GM21825 (cell line): ENCODE data around the gene CNNM2.
"Not testable (repeated sequence)": the region's sequence is repeated elsewhere in the genome, so short reads cannot be mapped to it uniquely, and the experiment has no call there.

Experiments used
- ATAC-seq: cut with Tn5 transposase; IDR thresholded peaks from one replicate; pipeline ENCODE4 v1.9.1; 2021; ENCODE audit warnings: mild to moderate bottlenecking, moderate library complexity; ENCODE audit not compliant: unreplicated experiment

The CNNM2 gene

DNA sequence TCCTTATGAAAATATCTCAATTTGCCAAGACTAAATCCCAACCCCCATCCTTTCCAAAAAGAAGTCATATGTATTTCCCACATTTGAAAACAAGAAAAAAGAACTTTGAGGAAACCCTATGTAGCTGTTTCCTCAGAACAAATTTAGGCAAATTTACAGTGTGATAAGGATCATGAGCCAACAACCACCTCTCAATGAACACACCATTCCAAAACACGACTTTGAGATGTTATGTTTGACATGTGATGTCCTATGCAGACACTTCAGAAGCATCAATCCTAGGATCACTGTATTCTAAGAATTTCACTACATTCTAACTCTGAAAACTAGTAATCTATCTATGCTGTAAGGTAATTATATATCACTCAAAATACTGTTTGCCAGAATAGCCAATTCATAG, 212.8 kb downstream of the CNNM2 start:
- no peak for ATAC-seq

DNA sequence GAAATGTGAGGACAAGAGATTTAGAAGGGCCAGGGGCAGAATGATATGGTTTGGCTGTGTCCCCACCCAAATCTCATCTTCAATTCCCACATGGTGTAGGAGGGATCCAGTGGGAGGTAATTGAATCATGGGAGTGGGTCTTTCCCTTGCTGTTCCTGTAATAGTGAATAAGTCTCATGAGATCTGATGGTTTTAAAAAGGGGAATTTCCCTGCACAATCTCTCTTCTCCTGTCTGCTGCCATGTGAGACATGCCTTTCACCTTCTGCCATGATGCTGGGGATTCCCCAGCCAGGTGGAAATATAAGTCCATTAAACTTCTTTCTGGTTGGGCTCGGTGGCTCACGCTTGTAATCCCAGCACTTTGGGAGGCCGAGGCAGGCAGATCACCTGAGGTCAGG, 217.1 kb downstream of the CNNM2 start:
- ATAC-seq = not testable (repeated sequence)

DNA sequence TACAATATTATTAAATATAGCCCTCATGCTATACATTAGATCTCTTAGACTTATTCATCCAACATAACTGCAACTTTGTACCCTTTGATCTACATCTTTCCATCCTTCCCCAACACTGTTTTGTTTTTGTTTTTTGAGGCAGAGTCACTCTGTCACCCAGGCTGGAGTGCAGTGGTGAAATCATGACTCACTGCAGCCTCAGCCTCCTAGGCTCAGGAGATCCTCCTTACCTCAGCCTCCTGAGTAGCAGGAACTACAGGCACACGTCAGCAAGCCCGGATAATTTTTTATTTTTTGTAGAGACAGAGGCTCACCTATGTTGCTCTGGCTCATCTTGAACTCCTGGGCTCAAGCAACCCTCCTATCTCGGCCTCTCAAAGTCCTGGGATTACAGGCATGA, 221.7 kb downstream of the CNNM2 start:
- no peak for ATAC-seq
